ENCODE measurements around the gene PRKCQ. TPM values are rescaled to one million over a fixed set of nuclear protein-coding genes. Genes with fewer than 3 reads are reported as not detected.

PRKCQ gene
- total RNA-seq, 1 experiment from 2014 or later, result 4.0 TPM

DNA sequence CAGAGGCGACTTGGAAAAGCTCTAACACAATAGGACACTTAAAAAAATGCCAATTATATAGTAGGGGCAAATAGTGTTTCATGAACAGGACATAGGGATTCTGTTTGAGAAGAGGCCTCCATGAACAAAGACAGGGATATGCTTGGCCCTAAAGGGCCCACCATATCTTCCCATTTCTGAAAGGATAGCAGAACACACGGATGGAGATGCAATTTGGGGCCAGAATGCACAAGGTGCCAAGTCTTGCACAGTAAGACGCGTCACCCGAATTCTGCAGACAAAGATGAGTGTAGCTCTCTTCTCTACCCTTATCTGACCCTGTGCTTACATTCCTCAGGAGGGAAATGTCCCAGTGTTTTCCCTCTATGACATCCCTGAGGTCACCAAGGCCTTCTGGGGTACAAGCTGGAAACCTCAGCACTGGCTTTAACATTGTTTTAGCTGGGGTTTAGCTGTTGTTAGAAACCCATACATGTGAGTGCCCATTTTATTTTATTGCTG is 12.8 kb downstream of the PRKCQ start:
- intact Hi-C loops (cut with micrococcal nuclease; ENCODE audit: unreplicated experiment), result no loop called here
- Histone ChIP-seq H3K9me3 (ENCODE audit: insufficient read depth, low read depth) (no peaks in the 10 kb centered on the region), H3K4me2 (no peak overlapping the region), H2AFZ (no peak overlapping the region), H3K79me2 (ENCODE audit: low read depth) (no peaks in the 10 kb centered on the region), H3K4me1 (replicated peaks; ENCODE audit: insufficient read depth) (no peaks in the 10 kb centered on the region), H3F3A (ENCODE audit: insufficient read depth, low read depth) (no peaks in the 10 kb centered on the region), H3K27me3 (ENCODE audit: insufficient read depth, low read depth) (no peaks in the 10 kb centered on the region), H4K20me1 (ENCODE audit: insufficient read depth) (no peaks in the 10 kb centered on the region), H3K27ac (no peak overlapping the region), H3K36me3 (ENCODE audit: low read depth) (no peaks in the 10 kb centered on the region), H3K4me3 (no peak overlapping the region), H3K9me2 (ENCODE audit: insufficient read depth) (no peaks in the 10 kb centered on the region)
- BruUV-seq (replicated peaks), result no TSS peak
- ChIA-PET CTCF (no interaction called here), POLR2A (ENCODE audit: unreplicated experiment) (no interaction called here)
- DNase-seq, result no peak
- no peak for TF ChIP-seq EZH2 (IDR thresholded peaks at IDR 0.05; ENCODE audit: low read depth)
- TF ChIP-seq, protein P1, sequence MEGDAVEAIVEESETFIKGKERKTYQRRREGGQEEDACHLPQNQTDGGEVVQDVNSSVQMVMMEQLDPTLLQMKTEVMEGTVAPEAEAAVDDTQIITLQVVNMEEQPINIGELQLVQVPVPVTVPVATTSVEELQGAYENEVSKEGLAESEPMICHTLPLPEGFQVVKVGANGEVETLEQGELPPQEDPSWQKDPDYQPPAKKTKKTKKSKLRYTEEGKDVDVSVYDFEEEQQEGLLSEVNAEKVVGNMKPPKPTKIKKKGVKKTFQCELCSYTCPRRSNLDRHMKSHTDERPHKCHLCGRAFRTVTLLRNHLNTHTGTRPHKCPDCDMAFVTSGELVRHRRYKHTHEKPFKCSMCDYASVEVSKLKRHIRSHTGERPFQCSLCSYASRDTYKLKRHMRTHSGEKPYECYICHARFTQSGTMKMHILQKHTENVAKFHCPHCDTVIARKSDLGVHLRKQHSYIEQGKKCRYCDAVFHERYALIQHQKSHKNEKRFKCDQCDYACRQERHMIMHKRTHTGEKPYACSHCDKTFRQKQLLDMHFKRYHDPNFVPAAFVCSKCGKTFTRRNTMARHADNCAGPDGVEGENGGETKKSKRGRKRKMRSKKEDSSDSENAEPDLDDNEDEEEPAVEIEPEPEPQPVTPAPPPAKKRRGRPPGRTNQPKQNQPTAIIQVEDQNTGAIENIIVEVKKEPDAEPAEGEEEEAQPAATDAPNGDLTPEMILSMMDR (conservative IDR thresholded peaks at IDR 0.05), result no peak

DNA sequence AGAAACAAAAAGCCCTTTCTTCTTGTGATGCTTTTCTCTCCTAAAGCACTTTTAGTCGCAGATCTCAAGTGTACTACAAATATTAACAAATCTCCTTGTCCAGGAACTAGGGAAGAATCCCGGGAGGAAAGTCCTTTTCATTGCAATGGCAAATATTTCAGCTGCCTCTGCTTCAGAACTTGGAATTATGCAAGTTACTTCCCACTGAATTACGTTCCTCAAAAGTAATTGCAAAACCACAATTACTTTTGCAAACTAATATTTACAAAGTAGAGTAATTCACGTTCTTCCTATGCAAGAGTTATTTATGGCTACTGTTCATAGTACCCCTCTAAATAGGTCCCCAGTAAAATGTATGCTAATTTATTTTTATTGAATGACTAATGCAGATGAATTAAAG is 14.5 kb downstream of the PRKCQ start:
- Histone ChIP-seq H3K27me3 (ENCODE audit: insufficient read depth, low read depth) (no peaks in the 10 kb centered on the region), H3K4me1 (replicated peaks; ENCODE audit: insufficient read depth) (no peaks in the 10 kb centered on the region), H3K9me2 (ENCODE audit: insufficient read depth) (no peaks in the 10 kb centered on the region), H3K9me3 (ENCODE audit: insufficient read depth, low read depth) (no peaks in the 10 kb centered on the region), H3K27ac (no peak overlapping the region), H3K36me3 (ENCODE audit: low read depth) (no peaks in the 10 kb centered on the region), H4K20me1 (ENCODE audit: insufficient read depth) (no peaks in the 10 kb centered on the region), H3K79me2 (ENCODE audit: low read depth) (no peaks in the 10 kb centered on the region), H3K4me3 (no peak overlapping the region), H2AFZ (no peak overlapping the region), H3F3A (ENCODE audit: insufficient read depth, low read depth) (no peaks in the 10 kb centered on the region), H3K4me2 (no peak overlapping the region)
- intact Hi-C loops (cut with micrococcal nuclease; ENCODE audit: unreplicated experiment), result no loop called here
- ChIA-PET CTCF (no interaction called here), POLR2A (ENCODE audit: unreplicated experiment) (no interaction called here)
- no TSS peak for BruUV-seq (replicated peaks)
- DNase-seq, result no peak
- TF ChIP-seq, protein P1 (conservative IDR thresholded peaks at IDR 0.05), result no peak
- no peak for TF ChIP-seq EZH2 (IDR thresholded peaks at IDR 0.05; ENCODE audit: low read depth)

DNA sequence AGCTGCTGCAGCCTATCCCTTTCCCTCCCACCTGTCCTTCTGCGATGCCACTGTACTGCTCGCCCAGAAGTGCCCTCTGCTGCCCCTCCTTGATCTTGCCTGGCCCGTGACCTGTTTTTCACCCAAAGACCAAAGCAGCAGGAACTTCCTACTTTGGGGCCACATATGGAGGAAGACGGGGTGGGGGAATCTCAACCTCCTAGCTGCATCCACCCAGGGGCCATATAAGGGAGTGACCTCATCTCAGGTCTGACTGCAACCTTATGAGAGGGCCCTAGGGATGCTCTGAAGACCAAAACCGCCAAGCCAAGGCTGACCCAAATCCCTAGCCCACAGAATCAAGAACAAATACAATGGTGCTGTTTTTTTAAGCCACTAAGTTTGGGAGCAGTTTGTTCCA is 15.7 kb downstream of the PRKCQ start:
- Histone ChIP-seq H3K27me3 (ENCODE audit: insufficient read depth, low read depth) (no peaks in the 10 kb centered on the region), H4K20me1 (ENCODE audit: insufficient read depth) (no peaks in the 10 kb centered on the region), H3K27ac (no peak overlapping the region), H3K4me2 (no peak overlapping the region), H2AFZ (no peak overlapping the region), H3K4me3 (no peak overlapping the region), H3K79me2 (ENCODE audit: low read depth) (no peaks in the 10 kb centered on the region), H3K9me2 (ENCODE audit: insufficient read depth) (no peaks in the 10 kb centered on the region), H3K36me3 (ENCODE audit: low read depth) (no peaks in the 10 kb centered on the region), H3K9me3 (ENCODE audit: insufficient read depth, low read depth) (no peaks in the 10 kb centered on the region), H3F3A (ENCODE audit: insufficient read depth, low read depth) (no peaks in the 10 kb centered on the region), H3K4me1 (replicated peaks; ENCODE audit: insufficient read depth) (no peaks in the 10 kb centered on the region)
- TF ChIP-seq, protein P1 (conservative IDR thresholded peaks at IDR 0.05), result no peak
- TF ChIP-seq EZH2 (IDR thresholded peaks at IDR 0.05; ENCODE audit: low read depth), result no peak
- ChIA-PET CTCF (no interaction called here), POLR2A (ENCODE audit: unreplicated experiment) (no interaction called here)
- intact Hi-C loops (cut with micrococcal nuclease; ENCODE audit: unreplicated experiment), result no loop called here
- no peak for DNase-seq
- BruUV-seq (replicated peaks), result no TSS peak
